HG02588 (cell line): ENCODE results near the gene KASH5.

Experiments
- ATAC-seq: cut with Tn5 transposase; IDR thresholded peaks from one replicate; pipeline ENCODE4 v1.9.1; 2021; ENCODE audit warnings: mild to moderate bottlenecking, moderate library complexity; ENCODE audit not compliant: unreplicated experiment

KASH5 gene

GRCh38 chr19:49420227-49420626, 32.2 kb downstream of the KASH5 start:
- no peak for ATAC-seq

GRCh38 chr19:49421039-49421877, 33.2 kb downstream of the KASH5 start:
- ATAC-seq, result no peak

DNA sequence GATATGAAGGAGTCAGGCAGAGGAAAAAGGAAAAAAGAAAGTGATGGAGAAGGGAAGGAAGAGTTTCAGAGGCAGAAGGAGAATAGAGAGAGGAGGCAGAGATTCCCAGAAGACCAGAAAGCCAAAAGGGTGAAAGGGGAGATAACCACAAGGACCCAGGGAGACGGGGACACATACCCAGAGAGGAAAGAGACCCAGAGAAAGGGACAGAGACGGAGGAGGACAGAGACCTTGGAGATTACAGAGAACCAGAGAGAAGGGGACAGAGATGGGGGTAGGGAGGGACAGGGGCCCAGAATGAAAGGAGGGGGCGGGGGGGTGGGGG, 33.8 kb downstream of the KASH5 start:
- no peak for ATAC-seq

DNA sequence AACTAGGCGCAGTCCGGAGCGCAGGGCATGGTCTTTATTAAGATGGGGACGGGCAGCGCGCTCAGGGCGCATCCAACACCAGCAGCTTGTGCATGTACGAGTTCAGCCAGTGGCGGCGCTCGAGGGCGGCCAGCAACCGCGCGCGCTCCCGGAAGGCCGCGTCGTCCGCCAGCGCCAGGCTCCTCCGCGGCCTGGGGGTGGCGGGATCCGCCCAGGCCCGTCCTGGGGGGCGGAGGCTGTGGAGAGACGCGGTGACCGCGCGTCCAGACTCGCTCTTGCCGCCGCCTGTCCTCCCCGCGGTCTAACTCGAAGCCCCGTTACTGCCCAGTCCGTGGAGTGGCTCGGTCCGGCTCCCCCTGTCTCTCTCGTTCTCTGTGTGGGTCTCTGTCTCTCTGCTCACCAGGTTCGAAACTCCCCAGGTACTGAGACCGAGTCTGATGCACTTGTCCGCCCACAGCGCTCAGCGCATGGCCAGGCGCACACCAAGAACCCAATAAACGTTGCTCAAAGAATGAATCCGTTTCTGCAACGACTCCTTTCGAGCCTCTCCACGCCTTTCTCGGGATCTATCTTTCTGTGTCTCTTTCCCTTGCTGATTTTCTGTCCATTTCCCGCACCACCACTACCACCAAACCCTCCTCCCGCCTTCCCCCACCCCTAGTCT, 34.5 kb downstream of the KASH5 start:
- ATAC-seq, result no peak

- ATAC-seq, result no peak
Observed at GRCh38 chr19:49423071-49423984, 35.3 kb downstream of the KASH5 start, which contains the start of gene PTH2. Gene PTH2 (minus strand): TSS chr19:49423441. CDS start chr19:49423339, 102 bp downstream.

DNA sequence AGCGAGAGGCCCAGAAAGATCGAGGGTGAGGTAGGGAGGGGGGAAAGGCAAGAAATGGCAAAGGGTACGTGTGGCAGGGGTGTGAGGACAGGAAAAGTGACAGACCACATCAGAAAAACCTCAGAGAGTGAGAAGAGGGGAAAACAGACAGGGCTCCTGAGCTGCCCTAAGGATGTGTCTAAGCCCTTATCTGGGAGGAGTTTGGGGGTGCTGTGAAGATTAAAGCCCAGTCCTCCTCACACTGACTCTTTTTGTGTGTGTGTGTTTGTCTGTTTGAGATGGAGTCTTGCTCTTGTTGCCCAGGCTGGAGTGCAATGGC, 35.9 kb downstream of the KASH5 start:
- no peak for ATAC-seq

DNA sequence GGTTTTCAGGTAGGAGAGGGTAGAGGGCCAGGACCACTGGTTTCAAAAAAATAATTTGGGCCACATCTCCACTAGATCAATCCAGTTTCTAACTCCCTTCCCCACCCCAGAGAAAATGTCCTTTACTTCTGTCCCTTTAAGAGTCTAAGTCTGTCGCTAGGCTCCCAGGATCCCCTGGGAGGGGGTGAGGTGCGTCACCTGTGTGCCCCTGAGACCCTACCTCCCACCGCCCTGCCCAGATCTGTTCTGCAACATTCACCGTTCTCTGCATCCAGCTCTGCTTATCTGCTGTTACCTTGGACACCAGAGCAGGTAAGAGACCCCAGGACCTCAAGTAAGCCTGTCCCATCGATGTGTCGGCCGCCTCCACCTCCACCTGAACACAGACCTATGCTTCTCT, 37.1 kb downstream of the KASH5 start, which contains the start of gene GFY:
Gene GFY (plus strand): TSS at position 211 of the 400 bp plus-strand sequence. CDS start 1,043 bp downstream, outside the sequence.
- no peak for ATAC-seq

DNA sequence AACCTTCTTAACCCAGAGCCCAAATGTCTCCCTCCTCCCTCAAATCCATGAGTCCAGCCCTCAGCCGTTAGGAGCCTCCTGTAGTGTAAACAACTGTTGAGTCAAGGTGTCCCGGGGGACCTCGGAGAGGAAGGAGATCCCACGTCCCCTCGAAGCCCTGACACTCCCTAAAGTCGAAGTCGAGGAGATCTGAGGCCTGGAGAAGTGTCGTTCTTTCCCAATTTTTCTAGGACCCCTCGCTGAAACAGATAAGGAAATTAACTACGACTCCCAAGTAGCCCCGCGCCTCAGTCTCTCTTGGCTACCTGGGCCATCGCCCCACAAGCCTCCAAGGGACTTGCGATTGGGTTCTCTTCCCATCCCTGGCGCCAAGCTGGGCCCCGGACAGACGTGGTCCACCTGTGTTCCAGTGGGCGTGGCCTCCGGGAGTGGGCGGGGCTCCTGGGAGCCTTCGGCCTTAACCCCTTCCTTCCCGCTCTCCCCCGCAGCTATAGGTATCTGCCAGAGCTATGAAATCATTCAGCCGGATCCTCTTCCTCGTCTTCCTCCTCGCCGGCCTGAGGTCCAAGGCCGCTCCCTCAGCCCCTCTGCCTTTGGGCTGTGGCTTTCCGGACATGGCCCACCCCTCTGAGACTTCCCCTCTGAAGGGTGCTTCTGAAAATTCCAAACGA, 38.0 kb downstream of the KASH5 start:
- no peak for ATAC-seq

- ATAC-seq, result no peak
Observed at GRCh38 chr19:49427339-49427738, 39.3 kb downstream of the KASH5 start.

- no peak for ATAC-seq
Observed at GRCh38 chr19:49427855-49428546, 40.0 kb downstream of the KASH5 start.

DNA sequence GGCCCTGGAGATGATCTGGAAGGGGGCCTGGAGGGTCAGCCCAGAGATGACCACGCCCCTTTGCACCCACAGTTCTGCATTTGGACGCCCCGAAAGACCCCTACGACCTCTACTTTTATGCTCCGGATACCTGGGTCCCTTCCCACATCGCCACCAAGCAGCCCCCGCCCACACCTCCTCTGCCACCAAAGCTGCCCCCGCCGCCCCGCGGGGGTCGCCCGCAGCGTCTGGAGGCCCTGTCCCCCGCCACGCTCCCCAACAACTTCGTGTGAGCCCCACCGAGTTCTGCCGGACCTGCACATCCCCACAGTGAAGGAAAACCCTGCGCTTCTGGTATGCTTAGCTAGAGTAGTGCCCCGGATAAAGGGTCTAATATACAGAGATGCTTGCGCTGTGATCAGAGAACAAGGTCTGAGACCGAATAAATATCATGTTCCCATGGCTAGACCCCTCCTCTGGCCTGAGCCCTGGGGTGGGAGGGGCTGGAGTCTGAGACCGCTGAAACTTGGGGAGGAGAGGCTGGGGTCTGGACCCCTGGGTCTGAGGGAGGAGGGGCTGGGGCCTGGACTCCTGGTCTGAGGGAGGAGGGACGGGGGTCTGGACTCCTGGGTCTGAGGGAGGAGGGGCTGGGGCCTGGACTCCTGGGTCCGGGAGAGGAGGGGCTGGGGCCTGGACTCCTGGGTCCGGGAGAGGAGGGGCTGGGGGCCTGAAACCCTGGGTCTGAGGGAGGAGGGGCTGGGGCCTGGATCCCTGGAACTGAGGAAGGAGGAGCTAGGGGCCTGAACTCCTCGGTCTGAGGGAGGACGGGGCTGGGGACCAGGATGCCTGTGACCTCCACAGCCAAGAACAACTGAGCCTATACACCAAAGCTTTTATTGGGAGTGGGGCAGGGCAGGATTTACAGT, 40.8 kb downstream of the KASH5 start:
- ATAC-seq, result no peak

GRCh38 chr19:49430172-49430677, 42.2 kb downstream of the KASH5 start:
- no peak for ATAC-seq

- ATAC-seq, result no peak
Observed at GRCh38 chr19:49430678-49431329, 42.8 kb downstream of the KASH5 start.

GRCh38 chr19:49431330-49431749, 43.3 kb downstream of the KASH5 start:
- ATAC-seq, result no peak

DNA sequence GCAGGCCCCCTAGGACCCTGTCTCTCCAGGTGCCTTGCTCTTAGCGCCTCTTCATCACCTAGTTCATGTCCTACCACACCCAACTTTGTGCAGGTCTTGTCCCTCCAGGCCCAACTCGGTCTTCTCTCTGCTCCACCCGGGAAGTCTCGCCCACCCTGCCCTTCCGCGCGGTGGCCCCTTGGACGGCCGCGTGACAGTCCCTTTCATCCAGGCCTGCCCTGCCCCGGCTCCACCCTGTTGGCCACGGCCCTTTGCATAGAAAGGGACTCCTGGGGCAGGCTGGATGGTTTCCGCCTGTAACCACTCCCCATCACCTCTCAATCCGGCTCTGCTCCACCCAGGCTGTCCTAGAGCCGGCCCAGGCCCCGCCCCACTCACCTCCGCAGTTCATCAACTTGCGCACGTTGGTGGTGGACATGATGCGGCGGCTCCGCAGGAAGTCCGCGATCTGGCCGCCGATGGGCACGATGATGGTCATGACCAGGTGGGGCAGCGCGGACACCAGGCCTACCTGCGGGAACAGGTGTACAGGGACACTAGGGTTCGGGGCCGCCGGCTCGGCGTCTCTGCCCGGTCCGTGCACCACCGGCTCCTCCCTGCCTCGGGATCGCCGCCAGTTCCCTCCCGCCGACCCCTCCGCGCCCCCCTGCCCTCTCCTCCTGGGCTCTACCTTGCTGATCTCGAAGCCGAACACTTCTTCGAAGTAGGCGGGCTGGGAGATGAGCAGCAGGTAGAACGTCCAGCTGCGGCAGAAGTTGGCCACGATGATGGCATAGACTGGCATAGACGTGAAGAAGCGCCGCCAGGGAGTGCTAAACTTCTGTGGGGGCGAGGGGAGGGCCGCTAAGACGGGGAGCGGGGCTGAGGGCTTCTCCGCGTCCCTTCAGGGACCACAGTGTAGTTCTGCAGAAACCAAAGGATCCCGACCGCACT, 44.4 kb downstream of the KASH5 start:
- ATAC-seq, result no peak

DNA sequence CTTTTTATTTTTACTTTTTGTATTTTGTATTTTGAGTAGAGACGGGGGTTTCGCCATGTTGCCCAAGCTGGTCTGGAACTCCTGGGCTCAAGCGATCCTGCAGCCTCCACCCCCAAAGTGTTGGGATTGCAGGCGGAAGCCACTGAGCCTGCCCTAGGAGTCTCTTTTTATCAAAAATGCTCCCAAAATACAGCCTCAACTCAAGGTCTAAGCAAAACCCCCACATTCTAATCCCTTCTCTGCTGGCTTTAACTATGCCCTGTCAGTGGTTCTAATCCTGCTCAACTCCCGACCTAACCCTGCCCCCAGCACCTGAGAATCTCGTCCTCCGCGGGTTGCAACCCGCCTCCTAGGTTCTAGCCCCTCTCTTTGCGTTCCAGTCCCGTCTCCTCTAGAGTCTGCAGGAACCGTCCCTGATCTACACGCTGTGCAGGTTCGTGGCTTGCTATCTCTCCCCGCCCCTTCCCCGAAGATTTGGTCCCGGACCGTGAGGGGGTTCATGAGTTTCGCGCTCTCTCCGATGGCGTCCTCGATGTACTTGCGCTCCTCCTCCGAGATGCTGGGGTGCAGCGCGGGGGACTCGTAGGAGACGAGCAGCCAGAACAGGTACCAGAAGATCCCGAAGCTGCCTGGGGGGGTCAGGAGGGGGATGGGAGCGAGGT, 45.3 kb downstream of the KASH5 start:
- ATAC-seq, result no peak
